ENCODE measurements around the gene LTA.
"Not testable (repeated sequence)": the region's sequence is repeated elsewhere in the genome, so short reads cannot be mapped to it uniquely, and the experiment has no call there.

Gene LTA

DNA sequence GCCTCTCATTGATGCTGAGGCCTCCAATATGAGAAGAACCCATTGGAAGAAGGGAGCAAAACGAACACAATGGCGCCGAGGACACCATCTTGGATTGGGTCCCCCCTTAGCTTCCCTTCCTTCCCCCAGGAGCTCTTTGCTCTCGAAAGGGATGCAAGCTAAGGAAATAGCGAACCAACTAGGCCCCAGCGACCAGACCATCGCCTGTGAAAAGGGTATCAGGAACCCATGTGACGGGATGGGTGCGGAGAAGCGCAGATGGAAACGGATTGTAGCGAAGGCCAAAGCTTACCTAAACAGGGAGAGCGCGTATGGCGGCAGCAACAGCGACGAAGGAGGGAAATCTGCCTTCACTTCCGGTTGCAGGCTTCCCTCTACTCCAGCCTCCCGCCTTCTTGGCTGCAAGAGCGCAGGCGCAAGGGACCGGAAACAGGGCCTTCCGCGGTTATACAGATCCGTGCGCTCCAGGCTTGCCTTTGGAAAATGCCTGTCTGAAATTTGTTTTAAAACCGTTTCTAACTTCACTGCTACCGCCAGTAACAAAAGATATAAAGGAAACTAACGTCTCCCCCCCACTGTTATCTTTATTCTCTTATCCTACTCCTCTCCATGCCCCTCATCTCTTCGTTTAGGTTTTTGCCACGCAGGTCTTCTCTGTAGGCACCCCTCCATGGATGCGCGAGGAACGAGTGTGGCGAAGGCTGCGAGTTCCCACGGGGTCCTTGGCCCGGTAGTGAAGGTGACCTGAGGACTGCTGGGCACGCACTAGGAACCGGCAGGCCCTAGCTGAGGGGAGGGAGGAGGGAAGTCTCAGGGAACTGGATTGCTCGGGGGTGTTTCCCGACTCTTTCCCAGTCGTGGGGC is 30.2 kb upstream of the LTA start, which contains the start of gene DDX39B:
Gene DDX39B (minus strand): TSS at position 346 of the 864 bp plus-strand sequence. CDS start 1,471 bp downstream, outside the sequence.
- in situ Hi-C loops (cut with HindIII; ENCODE audit: low sequenced_read_pairs) = loop anchor here (5.0 kb wide), 2 partner anchors 40 to 75 kb away; partner anchors contain the start of genes AIF1 and LTB

DNA sequence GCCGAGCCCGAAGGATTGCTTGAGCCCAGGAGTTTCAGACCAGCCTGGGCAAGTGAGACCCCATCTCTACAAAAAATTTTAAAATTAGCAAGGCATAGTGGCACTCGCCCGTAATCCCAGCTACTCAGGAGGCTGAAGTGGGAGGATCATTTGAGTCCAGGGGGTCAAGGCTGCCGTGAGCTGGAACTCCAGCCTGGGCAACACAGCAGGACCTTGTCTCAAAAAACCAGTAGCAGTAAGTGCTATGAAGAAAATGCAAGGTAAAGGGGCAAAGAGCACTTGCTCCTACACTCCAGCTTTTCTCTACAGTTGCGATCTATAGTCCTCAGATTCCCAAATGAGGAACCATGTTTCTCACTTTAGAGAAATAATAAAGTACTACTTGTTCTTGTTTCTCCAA is 28.4 kb upstream of the LTA start:
- in situ Hi-C loops (cut with HindIII; ENCODE audit: low sequenced_read_pairs) = loop anchor here (5.0 kb wide), 2 partner anchors 39 to 74 kb away; partner anchors contain the start of genes AIF1 and LTB

DNA sequence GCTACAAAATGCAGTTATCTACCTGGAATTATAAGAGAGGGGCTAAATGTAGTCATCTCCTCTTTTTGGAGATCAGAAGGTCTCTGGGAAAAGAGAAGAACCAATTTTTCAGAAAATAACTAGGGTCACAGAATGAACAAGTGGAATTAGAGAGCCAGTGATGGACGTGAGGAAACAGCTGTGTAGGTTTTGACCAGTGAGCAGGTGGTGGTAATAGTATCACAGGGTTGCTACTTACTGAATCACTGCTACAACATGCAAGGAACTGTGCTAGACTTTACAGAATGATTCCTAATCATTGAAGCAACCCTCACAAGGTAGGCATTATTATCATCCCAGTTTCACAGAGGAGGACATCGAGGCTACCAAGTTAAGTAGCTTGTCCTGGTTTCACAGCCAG is 27.4 kb upstream of the LTA start:
- in situ Hi-C loops (cut with HindIII; ENCODE audit: low sequenced_read_pairs) = loop anchor here (5.0 kb wide), 2 partner anchors 38 to 73 kb away; partner anchors contain the start of genes AIF1 and LTB

DNA sequence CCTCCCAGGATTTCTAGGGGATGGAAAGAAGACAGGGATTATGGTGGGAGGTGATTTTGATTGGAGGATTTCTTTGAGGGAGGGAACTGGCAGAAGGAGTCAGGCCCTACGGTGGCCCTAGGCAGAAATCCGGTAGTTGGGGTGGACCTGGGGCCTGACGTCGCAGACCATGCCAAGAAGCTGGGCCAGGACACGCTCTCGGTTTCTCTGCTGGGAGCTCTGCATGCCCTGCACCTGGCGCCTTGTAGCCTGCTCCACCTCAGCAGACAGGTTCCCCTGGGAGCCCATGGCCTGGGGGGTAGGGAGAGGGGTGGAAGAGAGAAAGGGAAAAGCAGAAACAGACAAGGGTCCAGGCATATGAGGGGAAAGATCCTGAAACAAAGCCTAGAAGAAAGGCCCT is 26.8 kb upstream of the LTA start:
- in situ Hi-C loops (cut with HindIII; ENCODE audit: low sequenced_read_pairs) = no loop called here

DNA sequence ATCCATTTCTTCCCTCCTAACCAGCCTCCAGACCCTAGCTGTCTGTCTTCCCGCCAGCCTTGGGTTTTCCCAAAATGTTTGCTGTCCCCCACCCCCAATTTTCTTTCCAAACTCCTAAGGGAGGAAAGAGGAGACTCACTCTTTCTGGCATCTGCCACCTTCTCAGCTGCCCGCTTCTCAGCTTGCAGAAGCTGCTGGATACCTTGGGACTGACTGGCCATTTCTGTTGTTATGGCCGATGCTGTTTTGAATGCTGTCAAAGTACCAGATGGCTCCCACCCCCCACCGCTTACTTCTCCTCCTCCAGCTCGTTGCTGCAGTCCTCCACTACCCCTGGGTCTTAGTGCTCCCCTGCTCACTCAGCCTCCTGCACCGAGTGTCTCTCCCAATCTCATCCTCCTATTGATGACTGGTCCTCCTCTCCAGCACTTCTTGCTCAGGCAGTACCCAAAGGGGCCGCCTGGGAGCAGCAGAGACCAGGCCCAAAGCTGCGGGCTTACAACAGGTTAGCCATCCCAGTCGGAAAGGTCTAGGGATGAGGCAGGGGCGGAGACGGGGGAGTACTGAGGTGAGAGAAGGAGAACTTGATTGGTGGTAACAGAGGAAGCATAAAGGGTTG is 25.6 kb upstream of the LTA start, which contains the start of gene ATP6V1G2:
Gene ATP6V1G2 (minus strand): TSS at position 270 of the 619 bp plus-strand sequence. CDS start 49 bp downstream, at position 221.
- in situ Hi-C loops (cut with HindIII; ENCODE audit: low sequenced_read_pairs) = no loop called here

DNA sequence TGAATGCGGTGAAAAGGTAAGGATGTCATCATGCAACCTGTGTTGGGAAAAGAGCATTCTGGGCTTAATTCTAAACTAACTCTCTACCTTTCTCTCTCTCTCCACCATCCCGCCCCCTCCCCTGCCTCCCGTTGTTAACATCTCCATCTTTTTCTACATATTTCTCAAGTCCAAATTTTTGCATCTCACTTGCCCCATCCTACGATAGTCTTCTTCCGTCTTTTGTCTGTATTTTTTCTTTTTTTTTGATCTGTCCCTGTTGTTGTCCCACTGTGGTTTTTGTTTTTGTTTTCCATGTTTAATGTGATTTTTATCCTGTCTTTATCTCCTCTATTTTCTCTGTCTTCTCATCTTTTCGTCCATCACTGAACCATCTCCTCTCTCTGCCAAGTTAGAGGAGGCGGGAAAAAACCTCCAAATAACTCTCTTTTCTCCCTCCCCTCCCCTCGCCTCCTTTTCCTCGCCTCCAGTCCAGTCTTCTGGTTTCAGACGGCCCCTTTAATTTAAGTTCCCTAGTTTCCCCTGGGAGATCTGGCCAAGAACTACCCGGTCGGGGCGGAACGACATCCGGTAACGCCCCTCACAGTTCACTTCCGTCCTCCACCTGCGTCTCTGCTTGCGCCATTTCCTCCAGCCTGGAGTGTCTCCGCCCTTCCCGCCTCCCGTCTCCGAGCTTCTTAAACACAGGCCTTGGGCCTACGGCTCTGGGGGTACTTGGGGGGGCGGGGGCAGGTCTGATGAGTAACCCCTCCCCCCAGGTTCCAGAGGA is 24.9 kb upstream of the LTA start, which contains the start of gene NFKBIL1:
Gene NFKBIL1 (plus strand): TSS at position 651 of the 769 bp plus-strand sequence. CDS start 87 bp downstream, at position 738.
- in situ Hi-C loops (cut with HindIII; ENCODE audit: low sequenced_read_pairs) = no loop called here

DNA sequence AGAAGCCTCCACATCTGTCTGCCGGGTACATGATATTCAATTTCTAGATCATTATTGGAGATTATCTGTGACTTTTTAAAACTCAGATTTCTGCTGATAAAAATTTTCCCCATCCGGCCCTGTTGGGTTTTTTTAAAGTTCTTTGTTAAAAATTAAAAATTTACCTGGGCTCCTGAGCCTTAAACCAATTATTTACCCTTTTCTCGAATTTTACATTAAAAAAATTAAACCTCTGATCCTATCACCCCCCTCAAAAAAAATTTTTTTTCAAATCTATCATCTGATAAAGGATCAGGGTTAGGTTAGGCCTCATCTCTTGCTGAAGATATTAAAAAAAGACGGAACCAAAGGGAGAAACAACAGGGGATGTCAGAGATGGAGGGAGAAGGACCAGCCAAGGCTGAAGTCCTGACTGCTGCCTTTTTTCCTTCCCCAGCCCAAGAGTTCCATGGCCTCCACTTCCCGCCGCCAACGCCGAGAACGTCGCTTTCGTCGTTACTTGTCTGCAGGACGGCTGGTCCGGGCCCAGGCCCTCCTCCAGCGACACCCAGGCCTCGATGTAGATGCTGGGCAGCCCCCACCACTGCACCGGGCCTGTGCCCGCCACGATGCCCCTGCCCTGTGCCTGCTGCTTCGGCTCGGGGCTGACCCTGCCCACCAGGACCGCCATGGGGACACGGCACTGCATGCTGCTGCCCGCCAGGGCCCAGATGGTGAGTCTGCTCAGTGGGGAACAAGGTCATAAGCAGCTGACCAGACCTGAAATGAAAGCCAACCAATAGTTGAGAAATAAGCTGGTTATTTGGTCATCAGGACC is 24.2 kb upstream of the LTA start:
- in situ Hi-C loops (cut with HindIII; ENCODE audit: low sequenced_read_pairs) = no loop called here

DNA sequence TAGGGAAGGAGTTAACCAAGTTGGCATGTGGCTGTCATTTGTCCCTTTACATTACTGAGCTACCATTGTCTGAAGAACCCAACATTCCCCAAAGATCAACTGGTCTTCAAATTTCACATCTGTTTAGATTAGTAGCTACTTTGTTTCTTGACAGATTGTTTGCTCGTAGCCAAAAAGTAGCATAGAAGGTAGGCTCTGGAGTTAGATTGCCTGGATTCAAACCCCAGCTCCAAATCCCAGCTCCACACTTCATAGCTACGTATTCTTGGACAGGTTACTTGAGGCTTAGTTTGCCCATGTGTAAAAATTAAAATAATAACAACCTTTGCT is 23.6 kb upstream of the LTA start:
- in situ Hi-C loops (cut with HindIII; ENCODE audit: low sequenced_read_pairs) = no loop called here

DNA sequence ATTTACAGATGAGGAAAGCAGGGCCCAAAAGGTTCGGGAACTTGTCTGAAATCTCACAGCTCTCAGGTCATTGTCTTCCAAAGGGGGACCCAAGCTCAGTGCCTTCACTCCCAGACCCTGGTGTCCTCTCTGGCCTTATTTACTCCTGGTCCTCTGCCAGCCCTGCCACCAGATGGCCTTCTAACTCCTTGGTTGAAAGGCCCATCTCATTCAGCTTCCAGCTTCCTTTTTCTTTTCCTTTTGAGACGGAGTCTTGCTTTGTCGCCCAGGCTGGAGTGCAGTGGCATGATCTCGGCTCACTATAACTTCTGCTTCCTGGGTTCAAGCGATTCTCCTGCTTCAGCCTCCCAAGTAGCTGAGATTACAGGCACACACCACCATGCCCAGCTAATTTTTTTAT is 20.7 kb upstream of the LTA start:
- in situ Hi-C loops (cut with HindIII; ENCODE audit: low sequenced_read_pairs) = not testable (repeated sequence)

DNA sequence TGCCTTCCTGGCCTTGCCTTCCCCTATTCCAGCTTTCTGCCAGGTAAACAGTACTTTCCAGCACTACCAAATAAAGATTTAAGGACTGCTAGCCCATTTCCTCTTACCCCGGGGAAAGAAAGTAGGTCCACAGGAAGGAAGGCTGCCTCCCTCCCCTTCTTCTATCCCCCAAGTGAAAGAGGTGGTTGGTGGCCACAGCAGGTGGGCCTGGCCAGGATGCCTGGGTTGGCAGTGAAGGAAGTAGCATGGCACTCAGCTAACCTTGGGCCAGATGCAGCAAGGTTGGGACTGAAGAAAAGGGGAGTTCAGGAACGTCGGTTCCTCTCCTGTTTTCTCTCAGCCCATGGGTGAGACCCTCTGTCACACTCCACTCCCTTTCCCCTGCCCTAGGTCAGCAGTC is 15.8 kb upstream of the LTA start:
- in situ Hi-C loops (cut with HindIII; ENCODE audit: low sequenced_read_pairs) = no loop called here

DNA sequence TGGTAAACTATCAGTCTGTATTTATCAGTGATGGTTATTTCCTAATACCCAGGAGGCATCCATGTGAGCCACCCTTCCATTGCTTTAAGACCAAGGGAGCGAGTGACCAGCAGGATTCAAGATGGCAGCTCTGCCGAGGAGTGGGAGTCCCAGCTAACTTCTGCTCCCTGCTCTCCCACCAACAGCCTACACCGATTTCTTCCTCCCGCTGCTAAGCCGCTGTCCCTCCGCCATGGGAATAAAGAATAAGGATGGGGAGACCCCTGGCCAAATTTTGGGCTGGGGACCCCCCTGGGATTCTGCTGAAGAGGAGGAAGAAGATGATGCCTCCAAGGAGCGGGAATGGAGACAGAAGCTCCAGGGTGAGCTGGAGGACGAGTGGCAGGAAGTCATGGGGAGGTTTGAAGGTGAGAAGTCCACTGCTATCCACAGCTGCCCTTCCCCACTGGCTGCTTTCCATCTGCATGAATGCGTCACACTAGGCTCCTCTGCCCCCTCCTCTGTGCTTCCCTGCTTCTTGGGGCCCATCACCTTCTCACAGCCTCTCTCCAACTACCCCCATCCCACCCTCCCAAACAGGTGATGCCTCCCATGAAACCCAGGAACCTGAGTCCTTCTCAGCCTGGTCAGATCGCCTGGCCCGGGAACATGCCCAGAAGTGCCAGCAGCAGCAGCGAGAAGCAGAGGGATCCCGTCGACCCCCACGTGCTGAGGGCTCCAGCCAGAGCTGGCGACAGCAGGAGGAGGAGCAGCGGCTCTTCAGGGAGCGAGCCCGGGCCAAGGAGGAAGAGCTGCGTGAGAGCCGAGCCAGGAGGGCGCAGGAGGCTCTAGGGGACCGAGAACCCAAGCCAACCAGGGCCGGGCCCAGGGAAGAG is 14.4 kb upstream of the LTA start:
- in situ Hi-C loops (cut with HindIII; ENCODE audit: low sequenced_read_pairs) = no loop called here

DNA sequence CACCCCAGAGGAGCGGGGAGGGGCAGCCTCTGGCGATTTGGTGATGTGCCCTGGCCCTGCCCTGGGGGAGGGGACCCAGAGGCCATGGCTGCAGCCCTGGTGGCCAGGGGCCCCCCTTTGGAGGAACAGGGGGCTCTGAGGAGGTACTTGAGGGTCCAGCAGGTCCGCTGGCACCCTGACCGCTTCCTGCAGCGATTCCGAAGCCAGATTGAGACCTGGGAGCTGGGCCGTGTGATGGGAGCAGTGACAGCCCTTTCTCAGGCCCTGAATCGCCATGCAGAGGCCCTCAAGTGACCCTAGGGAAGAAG is 13.8 kb upstream of the LTA start:
- in situ Hi-C loops (cut with HindIII; ENCODE audit: low sequenced_read_pairs) = no loop called here

DNA sequence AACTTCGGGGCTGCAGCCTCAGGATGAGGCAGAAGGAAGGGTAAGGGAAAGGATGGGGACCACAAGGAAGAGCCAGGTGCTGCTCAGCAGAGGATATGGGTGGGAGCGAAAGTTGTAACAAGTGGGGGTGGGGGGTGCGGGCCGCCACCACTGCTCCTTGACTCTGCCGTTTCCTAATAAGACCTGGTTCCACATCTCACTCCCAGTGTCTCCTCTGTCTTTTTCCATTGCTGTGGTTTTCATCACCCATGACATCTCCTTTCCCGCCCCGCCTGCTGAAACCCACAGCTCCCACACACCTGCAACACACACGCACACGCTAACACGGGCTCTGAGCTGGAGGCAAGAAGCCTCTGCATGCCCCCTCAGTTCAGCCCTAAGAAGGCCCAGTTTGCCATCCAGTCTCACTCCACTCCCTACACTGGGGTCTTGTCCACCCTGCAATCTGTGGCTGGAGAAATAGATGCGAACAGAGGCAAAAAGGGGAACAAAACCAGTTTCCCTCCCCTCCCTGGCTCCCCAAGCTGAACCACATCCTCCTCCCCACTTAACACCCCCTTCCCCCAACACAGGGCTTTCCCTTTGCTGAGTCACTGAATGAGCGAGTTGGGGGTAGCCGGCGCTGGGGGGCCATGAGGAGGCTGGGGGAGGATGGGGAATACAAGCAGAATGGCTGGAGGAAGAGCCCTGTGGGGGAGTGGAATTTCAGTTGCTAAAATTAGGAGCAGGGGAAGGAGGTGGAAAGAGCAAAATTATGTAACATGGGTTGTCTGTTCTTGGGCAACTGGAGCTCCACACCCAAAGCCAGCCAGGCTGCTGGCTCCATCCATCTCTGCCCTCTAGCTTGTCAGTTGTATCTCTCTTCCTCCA is 13.2 kb upstream of the LTA start:
- in situ Hi-C loops (cut with HindIII; ENCODE audit: low sequenced_read_pairs) = no loop called here

DNA sequence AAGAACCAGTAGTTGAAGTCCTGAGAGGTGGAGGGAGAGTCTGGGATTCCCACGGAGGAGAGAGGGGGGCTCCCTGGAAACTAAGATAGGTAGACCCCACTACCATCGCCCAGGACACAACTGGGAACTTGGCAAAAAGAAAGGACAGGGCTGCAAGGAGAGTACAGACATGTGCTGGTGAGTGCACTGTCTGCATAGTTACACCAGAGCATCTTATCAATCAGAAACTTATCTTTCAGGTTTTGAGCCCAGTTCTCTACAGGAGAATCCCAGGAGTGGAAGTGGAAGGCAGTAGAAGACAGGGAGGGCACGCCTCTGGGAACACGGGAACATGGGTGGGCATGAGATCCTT is 12.5 kb upstream of the LTA start:
- in situ Hi-C loops (cut with HindIII; ENCODE audit: low sequenced_read_pairs) = no loop called here

DNA sequence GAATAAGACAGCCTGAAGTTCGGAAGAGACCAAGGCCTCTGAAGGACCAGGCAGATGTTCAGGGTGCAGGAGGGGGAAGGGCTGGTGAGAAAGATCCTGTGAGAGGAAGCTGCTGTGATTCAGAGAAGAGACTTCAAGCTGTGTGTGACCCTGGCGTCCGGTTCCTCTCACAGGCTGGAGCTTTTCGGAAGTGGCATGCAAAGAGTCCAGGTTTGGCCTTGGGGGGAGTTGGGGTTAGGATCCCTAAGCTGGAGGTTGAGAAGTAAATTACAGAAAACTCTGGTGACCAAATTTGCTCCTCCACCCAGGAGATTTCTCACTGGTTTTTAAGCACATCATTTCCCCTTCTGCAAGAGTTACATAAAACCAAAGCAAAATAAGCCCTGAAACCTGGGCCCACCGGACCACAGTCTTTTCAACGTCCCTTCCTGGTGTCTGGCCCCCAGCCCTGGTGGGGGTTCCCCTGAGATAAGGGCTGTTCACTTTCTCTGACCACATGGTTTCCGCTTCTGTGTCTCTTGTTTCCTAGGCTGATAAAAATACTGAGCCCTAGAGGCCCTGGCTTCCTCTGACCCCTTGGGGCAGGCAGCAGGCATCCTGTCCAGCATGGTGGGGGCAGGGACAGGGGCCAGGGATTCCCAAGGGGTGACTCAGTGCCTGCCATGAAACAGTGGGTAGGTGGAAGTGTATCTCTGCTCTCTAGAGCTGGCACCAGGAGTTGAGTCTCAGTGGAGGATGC is 12.0 kb upstream of the LTA start:
- in situ Hi-C loops (cut with HindIII; ENCODE audit: low sequenced_read_pairs) = no loop called here

DNA sequence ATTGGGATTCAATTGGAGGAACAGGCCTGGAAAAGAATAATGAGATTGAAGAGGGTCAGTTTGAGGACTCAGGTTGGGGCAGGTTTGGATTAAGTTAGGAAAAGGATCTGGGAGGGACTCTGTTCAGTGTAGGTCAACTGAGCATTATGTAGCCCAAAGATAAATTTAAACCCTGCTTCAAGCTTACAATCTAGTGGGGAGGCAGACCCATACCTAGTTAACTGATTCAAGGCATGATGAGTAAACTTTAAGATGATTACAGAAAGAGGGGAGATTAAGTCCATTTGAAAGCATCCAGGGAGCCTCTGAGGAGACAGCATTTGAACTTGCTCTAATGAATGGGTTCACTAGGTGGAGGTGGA is 11.4 kb upstream of the LTA start:
- in situ Hi-C loops (cut with HindIII; ENCODE audit: low sequenced_read_pairs) = no loop called here

DNA sequence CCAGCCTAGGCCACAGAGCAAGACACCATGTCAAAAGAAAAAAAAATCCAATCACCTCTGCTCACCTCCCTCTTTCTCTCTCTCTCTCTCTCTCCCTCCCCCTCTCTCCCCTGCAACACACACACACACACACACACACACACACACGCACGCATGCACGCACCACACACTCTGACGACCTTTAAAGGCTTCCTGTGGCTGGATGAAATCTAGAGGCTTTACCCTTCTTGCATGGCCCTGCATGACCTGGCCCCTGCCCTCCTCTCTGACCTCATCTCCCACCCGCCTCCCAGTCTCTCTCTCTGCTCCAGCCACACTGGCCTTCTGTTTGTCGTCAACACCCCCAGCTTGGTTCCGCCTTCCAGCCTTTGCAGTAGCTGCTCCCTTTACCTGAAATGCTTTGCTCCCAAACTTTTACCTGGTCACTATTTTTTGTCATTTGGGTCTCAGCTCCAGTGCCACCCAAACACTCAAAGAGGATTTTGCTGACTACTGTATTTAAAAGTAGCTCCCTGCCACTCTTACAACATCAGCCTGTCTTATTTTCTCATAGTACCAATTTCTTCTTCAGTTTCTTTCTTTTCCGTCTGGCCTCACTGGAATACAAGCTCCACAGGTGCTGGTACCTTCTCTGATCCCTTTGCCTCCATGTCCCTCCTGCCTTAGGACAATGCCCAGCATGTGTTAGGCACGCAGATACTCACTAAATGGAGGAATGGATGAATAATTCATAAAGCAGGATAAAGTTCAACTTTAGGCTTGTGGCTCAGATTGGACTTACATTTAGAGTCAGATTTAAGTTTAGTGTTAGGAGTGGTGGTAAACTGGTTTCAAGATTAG is 4.3 kb upstream of the LTA start:
- in situ Hi-C loops (cut with HindIII; ENCODE audit: low sequenced_read_pairs) = no loop called here

Data from endothelial cell of hepatic sinusoid (primary cell).